Dermis microvascular lymphatic vessel endothelial cell (primary cell): Measurements from ENCODE around the gene HMGN5. TPM values are rescaled to one million over a fixed set of nuclear protein-coding genes. Genes with fewer than 3 reads are reported as not detected.

Experiments used
- DNase-seq, 2 donors: peaks; one replicate each; pipeline versions ENCODE4 v3.0.0 to v3.0.0-alpha.2; 2010; ENCODE audit warnings: low read depth in 2 of 2
- total RNA-seq: library from RNA; depleted of rRNA; stranded (reverse); fragments of >200 nt; gene quantifications from 2 replicates; pipeline ENCODE4 v1.2.1, GENCODE V29; 2014

The HMGN5 gene
- total RNA-seq, 1 donor from 2014 or later: 0.39 TPM

GRCh38 chrX:81120258-81120935 lies 81.3 kb downstream of the HMGN5 start:
- DNase-seq: no peak

GRCh38 chrX:81114757-81115156 lies 87.0 kb downstream of the HMGN5 start:
- no peak for DNase-seq

GRCh38 chrX:81110286-81110685 lies 91.4 kb downstream of the HMGN5 start:
- no peak for DNase-seq

- no peak for DNase-seq
These were observed 119.1 kb downstream of the HMGN5 start for GRCh38 chrX:81082649-81083048.

Other genes with a start within 250 kb of the HMGN5 start
- 21.8 and 37.8 TPM in 2 replicates for gene SH3BGRL, start 189 bp upstream of the HMGN5 start, total RNA-seq